ENCODE measurements around the gene MYOM1.

- no peak for TF ChIP-seq EP300 (IDR thresholded peaks at IDR 0.05)
- TF ChIP-seq CTCF (IDR thresholded peaks at IDR 0.05) = no peak
- TF ChIP-seq POLR2A (IDR thresholded peaks at IDR 0.05; ENCODE audit: low read depth) = no peak
These were observed 123.8 kb downstream of the MYOM1 start for GRCh38 chr18:3095921-3096320.

Measured in esophagus muscularis mucosa (tissue), 4 donors.